K562 (cell line): ENCODE results near the gene PBOV1.

ENCODE experiments used
- DIDO1 ChIP-seq: fragments of 450-650 bp; IDR thresholded peaks from 2 replicates; pipeline ENCODE4 v1.6.1; 2016; ENCODE audit warnings: low read depth, missing biosample characterization, missing genetic modification characterization
- EP300 ChIP-seq: IDR thresholded peaks from 2 replicates; pipeline ENCODE4 v1.6.1; 2012; ENCODE audit warnings: low read length, improper control_type of control experiment
- KDM4B ChIP-seq, 2 experiments: fragments of 450-650 bp in 1 of 2; sonication (generic) in 1 of 2; IDR thresholded peaks; 2 replicates each; pipeline ENCODE4 v1.6.1; 2016 to 2017; ENCODE audit warnings: borderline replicate concordance in 2 of 2, antibody characterized with exemption in 1 of 2, low read depth in 1 of 2, mild to moderate bottlenecking in 1 of 2
- NRF1 ChIP-seq, 2 experiments: fragments of 450-650 bp; IDR thresholded peaks in 1 of 2; conservative IDR thresholded peaks in 1 of 2; 2 replicates each; pipeline ENCODE4 v1.6.1; 2014; ENCODE audit warnings: mild to moderate bottlenecking in 2 of 2
- POLR3A ChIP-seq: IDR thresholded peaks from 2 replicates; pipeline ENCODE4 v1.6.1; 2011; ENCODE audit warnings: borderline replicate concordance, mild to moderate bottlenecking, moderate library complexity; ENCODE audit not compliant: insufficient read length, insufficient read depth; ENCODE audit errors: extremely low read depth
- RFX5 ChIP-seq: IDR thresholded peaks from 2 replicates; pipeline ENCODE4 v1.6.1; 2011; ENCODE audit warnings: low read depth, mild to moderate bottlenecking, improper control_type of control experiment, low read length
- SMARCA5 ChIP-seq: fragments of 450-650 bp; IDR thresholded peaks from 2 replicates; pipeline ENCODE4 v1.6.1; 2016
- TEAD1 ChIP-seq, 2 experiments: fragments of 450-650 bp in 1 of 2; sonication (generic) in 1 of 2; formaldehyde crosslinking; IDR thresholded peaks; 2 replicates each; pipeline versions ENCODE4 v1.4.0 to v1.8.0; 2020 to 2022; ENCODE audit warnings: mild to moderate bottlenecking in 2 of 2, missing genetic modification reagents in 1 of 2
- ZSCAN29 ChIP-seq: fragments of 450-650 bp; IDR thresholded peaks from 2 replicates; pipeline ENCODE4 v1.6.1; 2017
- TF ChIP-seq, protein P1 (sequence below), 3 experiments: IDR thresholded peaks in 2 of 3; conservative IDR thresholded peaks in 1 of 3; 2 replicates each; pipeline ENCODE4 v1.5.1; 2011 to 2012; ENCODE audit warnings: low read length in 3 of 3, mild to moderate bottlenecking in 3 of 3, control low read depth in 2 of 3, improper control_type of control experiment in 1 of 3, inconsistent platforms in 1 of 3, low read depth in 1 of 3, mixed read lengths in 1 of 3, moderate library complexity in 1 of 3; ENCODE audit not compliant: insufficient read depth in 2 of 3
- TF ChIP-seq, protein P2 (sequence below): fragments of 450-650 bp; formaldehyde crosslinking; IDR thresholded peaks from 2 replicates; pipeline ENCODE4 v1.4.0; 2020; ENCODE audit warnings: mild to moderate bottlenecking
- TF ChIP-seq, protein P3 (sequence below): fragments of 250-450 bp; sonication (Bioruptor Pico); IDR thresholded peaks from 2 replicates; pipeline ENCODE4 v1.8.0; 2022; ENCODE audit warnings: inconsistent platforms, mild to moderate bottlenecking, moderate library complexity, borderline replicate concordance

DNA sequence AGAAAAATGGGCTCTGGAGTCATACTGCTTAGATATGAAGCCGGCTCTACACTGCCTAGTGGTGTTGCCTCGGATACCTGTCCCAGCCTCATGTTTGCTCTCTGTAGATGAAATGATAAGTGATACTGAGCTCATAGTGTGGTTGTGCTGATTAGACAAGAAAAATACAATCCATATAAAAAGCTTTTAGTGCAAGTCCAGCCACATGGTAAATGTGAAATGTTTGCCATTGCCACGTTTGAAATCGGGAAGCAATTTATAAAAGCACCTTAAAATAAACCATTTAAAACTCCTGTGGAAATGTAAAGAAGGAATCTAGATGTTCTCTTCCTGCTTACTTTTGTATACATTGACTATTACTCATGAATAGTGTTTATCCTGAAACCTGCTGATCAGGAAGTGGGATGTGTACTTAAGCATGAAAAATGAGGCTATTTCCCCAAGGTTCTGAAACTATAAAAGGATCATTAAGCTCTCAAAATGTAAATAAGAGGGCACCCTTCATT lies 13.1 kb upstream of the PBOV1 start:
- TF ChIP-seq ZSCAN29 (no peak), RFX5 (no peak), EP300 (no peak), NRF1 (conservative IDR thresholded peaks at IDR 0.05 in 1 of 2, IDR thresholded peaks at IDR 0.05 in 1 of 2) (no peak), TEAD1 (CRISPR knock-in tag; IDR thresholded peaks at IDR 0.05) (no peak), KDM4B (IDR thresholded peaks at IDR 0.05; ENCODE audit: borderline replicate concordance in 2 of 2, low read depth in 1 of 2) (no peak), POLR3A (no peak), SMARCA5 (no peak), DIDO1 (tag) (no peak)
- TF ChIP-seq, protein P1, sequence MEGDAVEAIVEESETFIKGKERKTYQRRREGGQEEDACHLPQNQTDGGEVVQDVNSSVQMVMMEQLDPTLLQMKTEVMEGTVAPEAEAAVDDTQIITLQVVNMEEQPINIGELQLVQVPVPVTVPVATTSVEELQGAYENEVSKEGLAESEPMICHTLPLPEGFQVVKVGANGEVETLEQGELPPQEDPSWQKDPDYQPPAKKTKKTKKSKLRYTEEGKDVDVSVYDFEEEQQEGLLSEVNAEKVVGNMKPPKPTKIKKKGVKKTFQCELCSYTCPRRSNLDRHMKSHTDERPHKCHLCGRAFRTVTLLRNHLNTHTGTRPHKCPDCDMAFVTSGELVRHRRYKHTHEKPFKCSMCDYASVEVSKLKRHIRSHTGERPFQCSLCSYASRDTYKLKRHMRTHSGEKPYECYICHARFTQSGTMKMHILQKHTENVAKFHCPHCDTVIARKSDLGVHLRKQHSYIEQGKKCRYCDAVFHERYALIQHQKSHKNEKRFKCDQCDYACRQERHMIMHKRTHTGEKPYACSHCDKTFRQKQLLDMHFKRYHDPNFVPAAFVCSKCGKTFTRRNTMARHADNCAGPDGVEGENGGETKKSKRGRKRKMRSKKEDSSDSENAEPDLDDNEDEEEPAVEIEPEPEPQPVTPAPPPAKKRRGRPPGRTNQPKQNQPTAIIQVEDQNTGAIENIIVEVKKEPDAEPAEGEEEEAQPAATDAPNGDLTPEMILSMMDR (IDR thresholded peaks at IDR 0.05 in 2 of 3, conservative IDR thresholded peaks at IDR 0.05 in 1 of 3; ENCODE audit: insufficient read depth in 2 of 3, low read depth in 1 of 3, low read length in 3 of 3): no peak
- TF ChIP-seq, protein P2, sequence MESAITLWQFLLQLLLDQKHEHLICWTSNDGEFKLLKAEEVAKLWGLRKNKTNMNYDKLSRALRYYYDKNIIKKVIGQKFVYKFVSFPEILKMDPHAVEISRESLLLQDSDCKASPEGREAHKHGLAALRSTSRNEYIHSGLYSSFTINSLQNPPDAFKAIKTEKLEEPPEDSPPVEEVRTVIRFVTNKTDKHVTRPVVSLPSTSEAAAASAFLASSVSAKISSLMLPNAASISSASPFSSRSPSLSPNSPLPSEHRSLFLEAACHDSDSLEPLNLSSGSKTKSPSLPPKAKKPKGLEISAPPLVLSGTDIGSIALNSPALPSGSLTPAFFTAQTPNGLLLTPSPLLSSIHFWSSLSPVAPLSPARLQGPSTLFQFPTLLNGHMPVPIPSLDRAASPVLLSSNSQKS (CRISPR knock-in tag): no peak
- TF ChIP-seq, protein P3, sequence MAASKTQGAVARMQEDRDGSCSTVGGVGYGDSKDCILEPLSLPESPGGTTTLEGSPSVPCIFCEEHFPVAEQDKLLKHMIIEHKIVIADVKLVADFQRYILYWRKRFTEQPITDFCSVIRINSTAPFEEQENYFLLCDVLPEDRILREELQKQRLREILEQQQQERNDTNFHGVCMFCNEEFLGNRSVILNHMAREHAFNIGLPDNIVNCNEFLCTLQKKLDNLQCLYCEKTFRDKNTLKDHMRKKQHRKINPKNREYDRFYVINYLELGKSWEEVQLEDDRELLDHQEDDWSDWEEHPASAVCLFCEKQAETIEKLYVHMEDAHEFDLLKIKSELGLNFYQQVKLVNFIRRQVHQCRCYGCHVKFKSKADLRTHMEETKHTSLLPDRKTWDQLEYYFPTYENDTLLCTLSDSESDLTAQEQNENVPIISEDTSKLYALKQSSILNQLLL: no peak
